ENCODE data around the gene PAN2.
"Not testable (repeated sequence)": the region's sequence is repeated elsewhere in the genome, so short reads cannot be mapped to it uniquely, and the experiment has no call there.

PAN2 gene

GRCh38 chr12:56333679-56334489 is at the start of gene PAN2:
PAN2 (minus strand) TSS chr12:56334000; CDS start chr12:56333094, 906 bp downstream.
- intact Hi-C loops (cut with DNase I) = loop anchor here (1.0 kb wide), 1 partner anchor 130 kb away; no protein-coding TSS in a partner anchor
- peak; percentile 90 to 99 (median 94) for DNase-seq

- DNase-seq = no peak
- intact Hi-C loops (cut with DNase I) = loop anchor here (5.0 kb wide), 1 partner anchor 40 kb away; no protein-coding TSS in a partner anchor
Measured at GRCh38 chr12:56382611-56383010, 48.8 kb upstream of the PAN2 start.

- intact Hi-C loops (cut with DNase I) = no loop called here
- DNase-seq = no peak
Measured at GRCh38 chr12:56377989-56378316, 44.2 kb upstream of the PAN2 start.

GRCh38 chr12:56377310-56377988 is 43.6 kb upstream of the PAN2 start:
- intact Hi-C loops (cut with DNase I) = no loop called here
- DNase-seq = no peak

GRCh38 chr12:56375598-56376434 is 42.0 kb upstream of the PAN2 start:
- no peak for DNase-seq
- intact Hi-C loops (cut with DNase I) = no loop called here

GRCh38 chr12:56374726-56375597 is 41.2 kb upstream of the PAN2 start:
- intact Hi-C loops (cut with DNase I) = no loop called here
- no peak for DNase-seq

- no peak for DNase-seq
- intact Hi-C loops (cut with DNase I) = no loop called here
Measured at GRCh38 chr12:56373515-56373914, 39.7 kb upstream of the PAN2 start.

- intact Hi-C loops (cut with DNase I) = no loop called here
- no peak for DNase-seq
Measured at GRCh38 chr12:56366948-56367347, 33.1 kb upstream of the PAN2 start.

GRCh38 chr12:56362130-56363059 is 28.6 kb upstream of the PAN2 start, which contains the start of gene APOF:
APOF (minus strand) TSS chr12:56362857; CDS start chr12:56362745, 112 bp downstream.
- no peak for DNase-seq
- intact Hi-C loops (cut with DNase I) = loop anchor here (5.0 kb wide), 1 partner anchor 100 kb away; no protein-coding TSS in a partner anchor

GRCh38 chr12:56361487-56362129 is 27.8 kb upstream of the PAN2 start:
- DNase-seq = no peak
- intact Hi-C loops (cut with DNase I) = loop anchor here (2.0 to 5.0 kb wide), 2 partner anchors 87 to 101 kb away; partner anchors contain the start of gene TIMELESS

GRCh38 chr12:56359851-56360767 is 26.3 kb upstream of the PAN2 start, which contains the start of gene STAT2:
STAT2 (minus strand) TSS chr12:56360107; CDS start chr12:56356571, 3,536 bp downstream.
- intact Hi-C loops (cut with DNase I) = loop anchor here (2.0 to 5.0 kb wide), 2 partner anchors 89 to 102 kb away; partner anchors contain the start of gene TIMELESS
- DNase-seq = peak; percentile 97 to 100 (median 99)

- intact Hi-C loops (cut with DNase I) = no loop called here
- DNase-seq = peak in 6 of 10 donors; percentile 16 to 83 (median 28)
Measured at GRCh38 chr12:56358836-56359532, 25.2 kb upstream of the PAN2 start.

- intact Hi-C loops (cut with DNase I) = no loop called here
- DNase-seq = no peak
Measured at GRCh38 chr12:56351325-56351724, 17.5 kb upstream of the PAN2 start.

- peak in 1 of 10 donors; percentile 17 for DNase-seq
- intact Hi-C loops (cut with DNase I) = no loop called here
Measured at GRCh38 chr12:56350662-56351061, 16.9 kb upstream of the PAN2 start.

- peak in 1 of 10 donors; percentile 4 for DNase-seq
- intact Hi-C loops (cut with DNase I) = no loop called here
Measured at GRCh38 chr12:56348776-56349175, 15.0 kb upstream of the PAN2 start.

- intact Hi-C loops (cut with DNase I) = not testable (repeated sequence)
- DNase-seq = peak in 1 of 10 donors; percentile 43
Measured at GRCh38 chr12:56347255-56347654, 13.5 kb upstream of the PAN2 start.
